ENCODE results near the gene PKN1.
"Not testable (repeated sequence)": the region's sequence is repeated elsewhere in the genome, so short reads cannot be mapped to it uniquely, and the experiment has no call there.

GRCh38 chr19:14462401-14462800, 29.3 kb downstream of the PKN1 start:
- TF ChIP-seq CTCF (IDR thresholded peaks at IDR 0.05); FOXK1 (CRISPR knock-in tag; IDR thresholded peaks at IDR 0.05); GABPB1 (CRISPR knock-in tag; IDR thresholded peaks at IDR 0.05); USF1 (CRISPR knock-in tag; IDR thresholded peaks at IDR 0.05); NFATC4 (CRISPR knock-in tag; IDR thresholded peaks at IDR 0.05); ATF6 (CRISPR knock-in tag; IDR thresholded peaks at IDR 0.05); FOXP4 (CRISPR knock-in tag; IDR thresholded peaks at IDR 0.05); ZNF532 (CRISPR knock-in tag; IDR thresholded peaks at IDR 0.05; ENCODE audit: borderline replicate concordance); HMGA2 (CRISPR knock-in tag; IDR thresholded peaks at IDR 0.05); TP53 (CRISPR knock-in tag; IDR thresholded peaks at IDR 0.05): not testable (repeated sequence)

All from WTC11 (cell line).